Cardiac muscle cell (in vitro differentiated cells and primary cell): Measurements from ENCODE around the gene MTCL1. TPM values are rescaled to one million over a fixed set of nuclear protein-coding genes. Genes with fewer than 3 reads are reported as not detected.

ENCODE experiments used
- DNase-seq, 2 donors: peaks; one replicate each; pipeline versions ENCODE4 v3.0.0 to v3.0.0-alpha.2; 2010 to 2017; ENCODE audit warnings: low read depth in 1 of 2, low spot score in 1 of 2
- H3K27ac ChIP-seq: fragments of 200-600 bp; sonication (generic); 2 replicates; pipeline ENCODE4 v1.5.1; 2016
- H3K27me3 ChIP-seq: fragments of 200-600 bp; sonication (generic); 2 replicates; pipeline ENCODE4 v1.6.0; 2016; ENCODE audit warnings: control low read depth
- H3K36me3 ChIP-seq: fragments of 200-600 bp; sonication (generic); 2 replicates; pipeline ENCODE4 v1.5.1; 2016; ENCODE audit warnings: control low read depth
- H3K4me1 ChIP-seq: fragments of 200-600 bp; sonication (generic); 2 replicates; pipeline ENCODE4 v1.8.1; 2017; ENCODE audit warnings: low read depth, mild to moderate bottlenecking, mixed run types
- H3K4me3 ChIP-seq: fragments of 200-600 bp; sonication (generic); 2 replicates; pipeline ENCODE4 v1.5.1; 2016; ENCODE audit warnings: mild to moderate bottlenecking
- H3K9me3 ChIP-seq: fragments of 200-600 bp; sonication (generic); 2 replicates; pipeline ENCODE4 v1.5.1; 2017; ENCODE audit warnings: low read depth, mild to moderate bottlenecking, control low read depth
- polyA plus RNA-seq: library from polyadenylated mRNA; unstranded; fragments of >200 nt; fragmentation: Nextera tagmentation; extraction: Ambion mirVana; gene quantifications from 2 replicates; pipeline ENCODE4 v1.2.1, GENCODE V29; 2016
- total RNA-seq: library from RNA; depleted of rRNA; stranded (reverse); fragments of >200 nt; gene quantifications from 2 replicates; pipeline ENCODE4 v1.2.3, GENCODE V29; 2016
- TF ChIP-seq, protein P1 (sequence below): IDR thresholded peaks from 2 replicates; pipeline ENCODE4 v1.5.1; 2012; ENCODE audit warnings: low read depth, mild to moderate bottlenecking, low read length

MTCL1 gene
- total and polyA plus RNA-seq, 2 experiments from 2014 or later: 1.8 to 9.6 TPM

- Histone ChIP-seq H3K4me3 (no peak overlapping the region), H3K9me3 (no peaks in the 10 kb centered on the region), H3K4me1 (no peaks in the 10 kb centered on the region), H3K36me3 (no peaks in the 10 kb centered on the region), H3K27ac (no peak overlapping the region), H3K27me3 (no peaks in the 10 kb centered on the region)
- no peak for DNase-seq
- TF ChIP-seq, protein P1, sequence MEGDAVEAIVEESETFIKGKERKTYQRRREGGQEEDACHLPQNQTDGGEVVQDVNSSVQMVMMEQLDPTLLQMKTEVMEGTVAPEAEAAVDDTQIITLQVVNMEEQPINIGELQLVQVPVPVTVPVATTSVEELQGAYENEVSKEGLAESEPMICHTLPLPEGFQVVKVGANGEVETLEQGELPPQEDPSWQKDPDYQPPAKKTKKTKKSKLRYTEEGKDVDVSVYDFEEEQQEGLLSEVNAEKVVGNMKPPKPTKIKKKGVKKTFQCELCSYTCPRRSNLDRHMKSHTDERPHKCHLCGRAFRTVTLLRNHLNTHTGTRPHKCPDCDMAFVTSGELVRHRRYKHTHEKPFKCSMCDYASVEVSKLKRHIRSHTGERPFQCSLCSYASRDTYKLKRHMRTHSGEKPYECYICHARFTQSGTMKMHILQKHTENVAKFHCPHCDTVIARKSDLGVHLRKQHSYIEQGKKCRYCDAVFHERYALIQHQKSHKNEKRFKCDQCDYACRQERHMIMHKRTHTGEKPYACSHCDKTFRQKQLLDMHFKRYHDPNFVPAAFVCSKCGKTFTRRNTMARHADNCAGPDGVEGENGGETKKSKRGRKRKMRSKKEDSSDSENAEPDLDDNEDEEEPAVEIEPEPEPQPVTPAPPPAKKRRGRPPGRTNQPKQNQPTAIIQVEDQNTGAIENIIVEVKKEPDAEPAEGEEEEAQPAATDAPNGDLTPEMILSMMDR: no peak
Observed at GRCh38 chr18:8826514-8826913, 121.2 kb downstream of the MTCL1 start.

GRCh38 chr18:8826971-8827370, 121.6 kb downstream of the MTCL1 start:
- Histone ChIP-seq H3K4me1 (no peaks in the 10 kb centered on the region), H3K4me3 (no peak overlapping the region), H3K36me3 (no peaks in the 10 kb centered on the region), H3K9me3 (no peaks in the 10 kb centered on the region), H3K27ac (no peak overlapping the region), H3K27me3 (no peaks in the 10 kb centered on the region)
- DNase-seq: no peak
- TF ChIP-seq, protein P1: no peak

- Histone ChIP-seq H3K4me3 (no peak overlapping the region), H3K27me3 (no peaks in the 10 kb centered on the region), H3K4me1 (no peaks in the 10 kb centered on the region), H3K27ac (no peak overlapping the region), H3K9me3 (no peaks in the 10 kb centered on the region), H3K36me3 (no peaks in the 10 kb centered on the region)
- DNase-seq: no peak
- TF ChIP-seq, protein P1: no peak
Observed at GRCh38 chr18:8828300-8828699, 122.9 kb downstream of the MTCL1 start.

GRCh38 chr18:8828798-8829197, 123.4 kb downstream of the MTCL1 start:
- Histone ChIP-seq H3K4me1 (no peaks in the 10 kb centered on the region), H3K9me3 (no peaks in the 10 kb centered on the region), H3K27ac (no peak overlapping the region), H3K36me3 (no peaks in the 10 kb centered on the region), H3K27me3 (no peaks in the 10 kb centered on the region), H3K4me3 (no peak overlapping the region)
- no peak for DNase-seq
- TF ChIP-seq, protein P1: no peak

DNA sequence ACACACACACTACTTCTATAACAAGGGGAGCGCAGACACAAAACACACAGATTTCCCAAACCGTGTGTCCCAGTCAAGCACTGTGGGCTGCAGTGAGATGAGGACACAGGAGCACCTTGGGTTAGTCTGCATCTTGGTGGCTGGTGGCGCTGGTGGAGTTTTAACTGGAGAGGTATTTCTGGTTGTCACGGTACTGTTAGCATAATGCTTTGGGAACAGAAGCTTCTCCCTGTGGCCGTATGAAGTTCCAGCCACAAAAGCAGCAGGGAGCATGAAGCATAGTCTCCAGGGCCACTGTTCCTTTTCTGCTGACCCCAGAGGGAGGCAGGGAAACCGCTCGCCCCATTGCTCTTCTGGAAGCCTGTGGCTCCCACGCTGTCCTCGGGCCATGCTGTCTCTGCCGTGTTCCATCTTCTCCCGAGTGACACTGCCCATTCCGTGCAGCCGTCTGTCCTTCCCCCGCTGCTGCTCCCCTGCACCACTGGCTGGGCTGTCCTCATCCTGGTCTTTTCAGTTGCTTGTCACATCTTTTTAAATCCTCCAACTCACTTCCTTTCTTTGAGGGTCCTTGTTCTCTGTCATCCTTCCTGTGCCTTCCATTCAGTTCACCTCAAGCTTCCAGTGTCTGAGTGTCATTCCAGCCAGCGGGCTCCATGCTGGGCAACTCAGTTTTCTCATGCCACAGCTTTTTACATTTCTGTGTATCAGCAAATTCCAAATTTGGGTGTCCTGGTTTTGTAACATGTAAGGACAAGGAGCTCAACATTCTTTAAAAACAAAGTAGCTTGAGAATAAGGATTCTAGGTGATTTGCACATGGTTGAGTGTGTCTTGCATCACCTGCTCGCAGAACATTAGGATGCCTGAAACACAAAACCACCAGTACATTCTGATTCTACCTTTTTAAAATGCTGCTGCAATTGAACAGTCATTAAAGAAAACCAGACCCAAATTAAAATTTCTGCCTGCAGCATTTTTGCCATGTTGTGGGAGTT, 125.0 kb downstream of the MTCL1 start:
- Histone ChIP-seq H3K36me3 (no peaks in the 10 kb centered on the region), H3K4me1 (no peaks in the 10 kb centered on the region), H3K4me3 (no peak overlapping the region), H3K27me3 (no peaks in the 10 kb centered on the region), H3K27ac (no peak overlapping the region), H3K9me3 (no peaks in the 10 kb centered on the region)
- DNase-seq: no peak
- TF ChIP-seq, protein P1: no peak
